Muscle layer of duodenum (tissue), 2 donors: Measurements from ENCODE around the gene ZNF490.

Experiments used
- H3K27ac ChIP-seq: one replicate; pipeline ENCODE4 v1.7.0; 2013; ENCODE audit warnings: mild to moderate bottlenecking, low read length
- H3K27me3 ChIP-seq: one replicate; pipeline ENCODE4 v1.7.0; 2013; ENCODE audit warnings: low read depth, mild to moderate bottlenecking, control low read depth, low read length
- H3K36me3 ChIP-seq, 2 donors: one replicate each; pipeline ENCODE4 v1.7.0; 2013; ENCODE audit warnings: low read length in 2 of 2, control low read depth in 1 of 2, mild to moderate bottlenecking in 1 of 2; ENCODE audit not compliant: insufficient read depth in 2 of 2, control insufficient read depth in 1 of 2
- H3K4me1 ChIP-seq, 2 donors: one replicate each; pipeline ENCODE4 v1.7.0; 2013; ENCODE audit warnings: low read length in 2 of 2, mild to moderate bottlenecking in 2 of 2, control low read depth in 1 of 2, moderate library complexity in 1 of 2; ENCODE audit not compliant: insufficient read depth in 2 of 2, control insufficient read depth in 1 of 2
- H3K4me3 ChIP-seq, 2 donors: one replicate each; pipeline ENCODE4 v1.7.0; 2013; ENCODE audit warnings: low read length in 2 of 2, low read depth in 1 of 2, mild to moderate bottlenecking in 1 of 2
- H3K9me3 ChIP-seq, 2 donors: one replicate each; pipeline ENCODE4 v1.7.0; 2013; ENCODE audit warnings: low read length in 2 of 2, control low read depth in 1 of 2, mild to moderate bottlenecking in 1 of 2; ENCODE audit not compliant: control insufficient read depth in 1 of 2
- donor health status: healthy.

ZNF490 gene

GRCh38 chr19:12617646-12618045 lies 7.0 kb upstream of the ZNF490 start:
- Histone ChIP-seq H3K9me3 (no peaks in the 10 kb centered on the region), H3K27me3 (no peaks in the 10 kb centered on the region), H3K4me1 (peaks cover 0 to 29% of the 10 kb centered on the region in 2 donors), H3K36me3 (peaks cover 5 to 9% of the 10 kb centered on the region in 2 donors), H3K27ac (no peak overlapping the region), H3K4me3 (no peak overlapping the region)

DNA sequence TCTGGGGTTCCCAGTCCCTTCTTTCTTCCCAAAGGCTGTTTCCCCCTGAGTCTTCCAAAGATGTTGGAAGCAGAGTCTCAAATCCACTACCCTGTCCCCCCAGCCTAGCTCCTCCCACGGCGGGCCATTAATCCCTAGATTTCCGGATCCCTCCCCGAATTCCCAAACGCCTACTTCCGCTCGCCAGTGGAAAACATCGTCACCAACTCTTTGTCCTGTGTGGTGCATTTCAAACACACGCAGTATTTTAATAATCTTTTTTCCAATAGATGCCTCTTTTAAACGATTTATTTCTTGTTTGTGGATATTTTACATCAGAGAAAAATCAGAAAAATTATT lies 717 bp upstream of the ZNF490 start:
- Histone ChIP-seq H3K27me3 (no peaks in the 10 kb centered on the region), H3K4me1 (peaks cover 0 to 44% of the 10 kb centered on the region in 2 donors), H3K27ac (peak overlapping the region; percentile 97), H3K4me3 (peak overlapping the region; percentile 76 to 100), H3K9me3 (no peaks in the 10 kb centered on the region), H3K36me3 (peaks cover 5 to 20% of the 10 kb centered on the region in 2 donors)

DNA sequence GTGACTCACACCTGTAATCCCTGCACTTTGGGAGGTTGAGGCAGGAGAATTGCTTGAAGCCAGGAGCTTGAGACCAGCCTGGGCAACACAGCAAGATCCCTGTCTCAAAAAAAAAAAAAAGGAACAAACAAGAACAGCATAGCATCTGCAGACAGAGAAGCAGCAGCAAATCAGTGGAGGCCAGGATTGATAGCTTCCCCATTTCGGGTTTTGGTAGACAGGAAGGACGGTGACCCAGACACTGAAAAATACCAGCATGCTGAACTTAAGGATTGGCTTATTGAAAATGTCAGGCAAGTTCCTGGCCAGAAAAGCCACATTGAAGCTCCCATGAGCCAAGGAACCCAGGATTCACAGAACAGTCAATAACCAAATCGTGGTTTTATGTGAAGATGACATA lies 3.0 kb downstream of the ZNF490 start:
- peaks cover 0 to 18% of the 10 kb centered on the region in 2 donors for H3K4me1 ChIP-seq
- no peak overlapping the region for H3K27ac ChIP-seq
- peaks cover 3 to 16% of the 10 kb centered on the region in 2 donors for H3K36me3 ChIP-seq
- no peaks in the 10 kb centered on the region for H3K9me3 ChIP-seq
- H3K27me3 ChIP-seq, result no peaks in the 10 kb centered on the region
- no peak overlapping the region for H3K4me3 ChIP-seq

GRCh38 chr19:12606796-12607195 lies 3.8 kb downstream of the ZNF490 start:
- no peak overlapping the region for H3K27ac ChIP-seq
- H3K27me3 ChIP-seq, result no peaks in the 10 kb centered on the region
- H3K36me3 ChIP-seq, result peaks cover 3 to 22% of the 10 kb centered on the region in 2 donors
- no peaks in the 10 kb centered on the region for H3K9me3 ChIP-seq
- peaks cover 0 to 14% of the 10 kb centered on the region in 2 donors for H3K4me1 ChIP-seq
- no peak overlapping the region for H3K4me3 ChIP-seq

GRCh38 chr19:12603714-12604113 lies 6.9 kb downstream of the ZNF490 start:
- Histone ChIP-seq H3K4me1 (peaks cover 0 to 2% of the 10 kb centered on the region in 2 donors), H3K36me3 (peaks cover 3 to 18% of the 10 kb centered on the region in 2 donors), H3K4me3 (no peak overlapping the region), H3K27ac (no peak overlapping the region), H3K27me3 (no peaks in the 10 kb centered on the region), H3K9me3 (no peaks in the 10 kb centered on the region)

DNA sequence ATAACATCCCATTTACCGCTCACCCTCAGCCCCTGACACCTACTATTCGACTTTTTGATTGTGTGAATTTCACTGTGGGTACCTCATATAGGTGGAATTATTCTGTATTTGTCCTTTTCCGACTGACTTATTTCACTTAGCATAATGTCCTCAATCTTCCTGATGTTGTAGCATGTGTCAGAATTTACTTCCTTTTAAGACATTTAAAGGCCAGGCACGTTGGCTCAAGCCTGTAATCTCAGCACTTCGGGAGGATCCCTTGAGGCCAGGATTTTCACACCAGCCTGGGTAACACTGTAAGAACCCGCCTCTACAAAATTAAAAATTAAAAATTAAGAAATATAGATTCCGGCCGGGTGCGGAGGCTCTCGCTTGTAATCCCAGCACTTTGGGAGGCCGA lies 13.0 kb downstream of the ZNF490 start:
- no peak overlapping the region for H3K4me3 ChIP-seq
- H3K36me3 ChIP-seq, result peaks cover 2 to 18% of the 10 kb centered on the region in 2 donors
- no peaks in the 10 kb centered on the region for H3K9me3 ChIP-seq
- no peaks in the 10 kb centered on the region for H3K27me3 ChIP-seq
- no peak overlapping the region for H3K27ac ChIP-seq
- no peaks in the 10 kb centered on the region for H3K4me1 ChIP-seq

DNA sequence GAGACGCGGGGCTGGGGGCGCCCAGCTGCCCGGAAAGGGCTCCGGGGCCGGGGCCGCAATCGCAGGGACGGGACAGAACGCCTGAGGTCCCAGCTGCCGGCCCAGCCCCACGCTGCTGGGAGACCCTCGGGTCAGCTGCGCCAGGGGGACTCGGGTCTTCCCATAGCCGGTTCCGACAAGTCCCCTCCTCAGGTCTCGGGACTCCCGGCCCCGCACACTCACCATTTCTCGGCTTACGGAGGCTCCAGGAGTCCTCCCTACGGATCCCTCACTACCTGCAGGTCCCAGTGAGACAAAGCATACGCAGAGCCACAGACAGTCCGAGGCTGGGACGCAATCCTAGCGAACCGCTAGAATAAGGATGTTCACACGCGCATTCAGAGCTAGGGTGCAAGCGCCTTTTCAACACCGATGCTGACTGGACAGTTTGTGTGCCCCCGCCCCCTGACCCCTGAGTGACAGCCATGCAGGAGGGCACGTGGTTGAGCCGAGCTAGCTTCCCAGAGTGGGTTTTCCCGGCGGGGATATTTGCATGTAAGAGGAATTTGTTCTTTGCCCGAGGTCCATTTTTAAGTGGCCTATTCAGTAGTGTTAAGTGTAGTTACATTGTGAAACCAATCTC lies 13.6 kb downstream of the ZNF490 start:
- Histone ChIP-seq H3K27me3 (no peaks in the 10 kb centered on the region), H3K9me3 (no peaks in the 10 kb centered on the region), H3K4me1 (no peaks in the 10 kb centered on the region), H3K36me3 (peaks cover 2 to 16% of the 10 kb centered on the region in 2 donors), H3K27ac (no peak overlapping the region), H3K4me3 (no peak overlapping the region)

- Histone ChIP-seq H3K27me3 (no peaks in the 10 kb centered on the region), H3K4me1 (no peaks in the 10 kb centered on the region), H3K27ac (no peak overlapping the region), H3K4me3 (no peak overlapping the region), H3K9me3 (no peaks in the 10 kb centered on the region), H3K36me3 (peaks cover 2 to 18% of the 10 kb centered on the region in 2 donors)
These were observed 14.1 kb downstream of the ZNF490 start for GRCh38 chr19:12596485-12596884.

GRCh38 chr19:12581100-12581499 lies 29.5 kb downstream of the ZNF490 start:
- H3K4me1 ChIP-seq, result no peaks in the 10 kb centered on the region
- no peaks in the 10 kb centered on the region for H3K27me3 ChIP-seq
- H3K4me3 ChIP-seq, result peak overlapping the region in 1 of 2 donors; percentile 41
- peaks cover 23 to 38% of the 10 kb centered on the region in 2 donors for H3K36me3 ChIP-seq
- H3K27ac ChIP-seq, result no peak overlapping the region
- peaks cover 14 to 20% of the 10 kb centered on the region in 2 donors for H3K9me3 ChIP-seq

DNA sequence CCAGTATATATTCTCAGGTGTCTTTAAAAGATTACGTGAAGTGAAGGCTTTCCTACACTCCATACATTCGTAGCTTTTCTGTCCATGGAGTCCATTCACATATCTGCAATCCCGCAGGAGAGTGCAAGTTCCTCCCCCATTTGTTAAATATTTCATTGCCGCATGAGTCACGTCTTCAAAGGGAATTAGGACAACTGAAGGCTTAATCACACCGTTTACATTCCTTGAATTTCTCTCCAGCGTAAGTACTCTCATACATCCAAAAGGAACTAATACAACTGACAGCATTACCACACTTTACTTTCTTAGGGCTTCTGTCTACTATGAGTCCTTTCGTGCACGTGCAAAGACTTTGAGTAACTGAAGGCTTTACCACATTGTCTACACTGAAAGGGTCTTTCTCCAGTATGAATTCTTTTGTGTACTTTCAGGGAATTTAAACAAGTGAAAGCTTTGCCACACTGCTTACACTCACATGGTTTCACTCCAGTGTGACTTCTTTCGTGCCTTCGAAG lies 30.4 kb downstream of the ZNF490 start:
- Histone ChIP-seq H3K27ac (no peak overlapping the region), H3K36me3 (peaks cover 23 to 38% of the 10 kb centered on the region in 2 donors), H3K4me1 (no peaks in the 10 kb centered on the region), H3K27me3 (no peaks in the 10 kb centered on the region), H3K4me3 (peak overlapping the region in 1 of 2 donors; percentile 41), H3K9me3 (peaks cover 14 to 20% of the 10 kb centered on the region in 2 donors)

DNA sequence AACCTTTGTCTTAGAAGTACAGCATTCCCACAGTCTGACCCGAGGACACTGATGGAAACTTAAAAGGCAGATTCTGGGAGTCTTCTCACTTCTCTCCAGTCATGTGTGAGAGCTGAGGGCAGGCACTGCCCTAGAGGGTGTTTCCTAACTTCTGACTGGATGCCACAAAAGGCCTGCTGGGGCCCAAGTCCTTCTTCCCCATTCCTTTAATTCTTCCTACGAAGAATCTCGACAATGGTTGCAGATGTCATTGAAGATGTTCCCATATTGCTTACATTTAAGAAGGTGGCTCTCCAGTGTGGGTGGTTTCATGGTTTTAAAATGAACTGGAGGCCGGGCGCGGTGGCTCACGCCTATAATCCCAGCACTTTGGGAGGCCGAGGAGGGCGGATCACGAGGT lies 32.0 kb downstream of the ZNF490 start:
- no peaks in the 10 kb centered on the region for H3K4me1 ChIP-seq
- H3K27ac ChIP-seq, result no peak overlapping the region
- no peaks in the 10 kb centered on the region for H3K27me3 ChIP-seq
- H3K36me3 ChIP-seq, result peaks cover 23 to 38% of the 10 kb centered on the region in 2 donors
- H3K9me3 ChIP-seq, result peaks cover 14 to 20% of the 10 kb centered on the region in 2 donors
- H3K4me3 ChIP-seq, result no peak overlapping the region

GRCh38 chr19:12574036-12574435 lies 36.6 kb downstream of the ZNF490 start:
- Histone ChIP-seq H3K27me3 (no peaks in the 10 kb centered on the region), H3K4me3 (no peak overlapping the region), H3K4me1 (no peaks in the 10 kb centered on the region), H3K9me3 (peaks cover 0 to 4% of the 10 kb centered on the region in 2 donors), H3K27ac (no peak overlapping the region), H3K36me3 (peaks cover 7 to 11% of the 10 kb centered on the region in 2 donors)
